GM19463 (cell line): ENCODE measurements around the gene FAM131A.
"Not testable (repeated sequence)": the region's sequence is repeated elsewhere in the genome, so short reads cannot be mapped to it uniquely, and the experiment has no call there.

ENCODE experiments used
- ATAC-seq: cut with Tn5 transposase; IDR thresholded peaks from one replicate; pipeline ENCODE4 v1.9.1; 2021; ENCODE audit warnings: mild to moderate bottlenecking, moderate library complexity; ENCODE audit not compliant: unreplicated experiment

FAM131A gene

DNA sequence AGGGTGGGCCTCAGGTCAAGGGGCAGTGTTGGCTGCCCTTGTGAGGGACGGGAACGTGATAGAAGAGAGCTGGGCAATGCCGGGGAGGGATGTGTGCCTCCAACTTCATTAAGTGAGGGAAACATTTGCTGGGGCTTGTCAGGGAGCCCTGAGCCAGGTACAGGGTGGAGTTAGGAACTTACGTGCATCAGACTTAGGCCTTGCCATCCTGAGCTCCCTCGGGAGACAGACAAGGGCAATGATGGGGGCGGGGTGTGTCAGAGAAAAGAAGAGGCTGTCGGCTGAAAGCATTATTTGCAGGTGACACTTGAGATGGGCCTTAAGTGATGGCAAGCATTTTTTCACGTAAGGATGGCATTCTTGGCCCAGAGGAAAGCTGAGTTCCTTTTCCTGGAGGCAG is 1.6 kb downstream of the FAM131A start:
- ATAC-seq: no peak

DNA sequence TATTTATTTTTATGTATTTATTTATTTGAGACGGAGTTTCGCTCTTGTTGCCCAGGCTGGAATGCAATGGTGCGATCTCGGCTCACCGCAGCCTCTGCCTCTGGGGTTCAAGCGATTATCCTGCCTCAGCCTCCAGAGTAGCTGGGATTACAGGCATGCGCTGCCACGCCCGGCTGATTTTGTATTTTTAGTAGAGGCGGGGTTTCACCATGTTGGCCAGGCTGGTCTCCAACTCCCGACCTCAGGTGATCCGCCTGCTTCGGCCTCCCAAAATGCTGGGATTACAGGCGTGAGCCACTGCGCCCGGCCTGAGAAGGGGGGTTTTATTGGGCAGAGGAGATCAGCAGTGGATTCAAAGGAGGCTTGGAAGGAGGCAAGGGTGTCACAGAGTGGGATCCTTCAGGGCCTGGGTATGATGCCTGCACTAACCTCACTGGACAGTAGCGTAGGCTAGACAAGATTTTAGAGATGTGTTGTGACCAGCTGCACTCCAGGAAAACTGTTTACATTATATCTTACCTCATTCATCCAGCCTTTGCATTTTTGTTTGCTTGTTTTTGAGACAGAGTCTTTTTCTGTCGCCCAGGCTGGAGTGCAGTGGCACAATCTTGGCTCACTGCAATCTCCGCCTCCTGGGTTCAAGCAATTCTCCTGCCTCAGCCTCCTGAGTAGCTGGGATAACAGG is 2.2 kb downstream of the FAM131A start:
- ATAC-seq: not testable (repeated sequence)

DNA sequence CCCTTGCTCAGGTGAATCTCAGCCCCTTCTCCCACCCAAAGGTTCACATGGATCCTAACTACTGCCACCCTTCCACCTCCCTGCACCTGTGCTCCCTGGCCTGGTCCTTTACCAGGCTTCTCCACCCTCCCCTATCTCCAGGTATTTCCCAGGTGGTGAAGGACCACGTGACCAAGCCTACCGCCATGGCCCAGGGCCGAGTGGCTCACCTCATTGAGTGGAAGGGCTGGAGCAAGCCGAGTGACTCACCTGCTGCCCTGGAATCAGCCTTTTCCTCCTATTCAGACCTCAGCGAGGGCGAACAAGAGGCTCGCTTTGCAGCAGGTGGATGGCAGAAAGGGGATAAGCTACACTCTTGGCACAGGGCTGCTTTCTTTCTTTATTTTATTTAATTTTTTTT is 4.5 kb downstream of the FAM131A start:
- ATAC-seq: no peak

DNA sequence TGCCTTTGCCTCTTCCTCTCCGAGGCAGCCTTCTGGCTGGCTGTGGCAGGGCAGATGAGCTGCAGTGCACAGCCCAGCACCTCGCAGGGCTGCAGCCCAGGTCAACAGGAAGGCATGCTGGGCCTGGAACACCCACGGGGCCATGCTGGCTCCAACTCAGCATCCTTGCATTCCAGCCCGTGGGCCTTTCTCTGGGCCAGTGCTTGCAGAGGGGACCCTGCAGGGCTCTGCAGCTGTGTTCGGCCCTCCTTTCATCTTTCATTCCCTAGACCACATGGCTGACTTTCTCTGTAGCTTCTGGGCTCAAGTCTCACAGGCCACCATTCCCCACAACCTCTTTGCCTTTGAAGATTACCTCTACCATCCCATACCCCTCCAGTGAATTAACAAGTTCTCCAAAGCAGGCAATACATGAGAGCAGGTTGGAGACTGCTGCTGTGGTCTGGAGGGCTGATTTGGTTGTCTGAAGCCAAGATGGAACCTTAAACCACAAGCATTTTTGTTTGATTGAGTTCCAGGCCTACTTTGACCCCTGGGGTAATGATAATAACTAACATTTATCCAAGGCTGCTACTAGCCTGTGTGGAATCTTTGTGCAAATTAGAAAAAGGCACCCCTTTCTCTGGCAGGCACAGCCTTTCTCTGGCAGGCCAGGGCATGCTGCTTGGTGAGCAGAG is 5.9 kb downstream of the FAM131A start:
- ATAC-seq: no peak

DNA sequence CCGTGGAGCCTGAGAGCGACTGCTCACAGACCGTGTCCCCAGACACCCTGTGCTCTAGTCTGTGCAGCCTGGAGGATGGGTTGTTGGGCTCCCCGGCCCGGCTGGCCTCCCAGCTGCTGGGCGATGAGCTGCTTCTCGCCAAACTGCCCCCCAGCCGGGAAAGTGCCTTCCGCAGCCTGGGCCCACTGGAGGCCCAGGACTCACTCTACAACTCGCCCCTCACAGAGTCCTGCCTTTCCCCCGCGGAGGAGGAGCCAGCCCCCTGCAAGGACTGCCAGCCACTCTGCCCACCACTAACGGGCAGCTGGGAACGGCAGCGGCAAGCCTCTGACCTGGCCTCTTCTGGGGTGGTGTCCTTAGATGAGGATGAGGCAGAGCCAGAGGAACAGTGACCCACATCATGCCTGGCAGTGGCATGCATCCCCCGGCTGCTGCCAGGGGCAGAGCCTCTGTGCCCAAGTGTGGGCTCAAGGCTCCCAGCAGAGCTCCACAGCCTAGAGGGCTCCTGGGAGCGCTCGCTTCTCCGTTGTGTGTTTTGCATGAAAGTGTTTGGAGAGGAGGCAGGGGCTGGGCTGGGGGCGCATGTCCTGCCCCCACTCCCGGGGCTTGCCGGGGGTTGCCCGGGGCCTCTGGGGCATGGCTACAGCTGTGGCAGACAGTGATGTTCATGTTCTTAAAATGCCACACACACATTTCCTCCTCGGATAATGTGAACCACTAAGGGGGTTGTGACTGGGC is 7.3 kb downstream of the FAM131A start:
- no peak for ATAC-seq

DNA sequence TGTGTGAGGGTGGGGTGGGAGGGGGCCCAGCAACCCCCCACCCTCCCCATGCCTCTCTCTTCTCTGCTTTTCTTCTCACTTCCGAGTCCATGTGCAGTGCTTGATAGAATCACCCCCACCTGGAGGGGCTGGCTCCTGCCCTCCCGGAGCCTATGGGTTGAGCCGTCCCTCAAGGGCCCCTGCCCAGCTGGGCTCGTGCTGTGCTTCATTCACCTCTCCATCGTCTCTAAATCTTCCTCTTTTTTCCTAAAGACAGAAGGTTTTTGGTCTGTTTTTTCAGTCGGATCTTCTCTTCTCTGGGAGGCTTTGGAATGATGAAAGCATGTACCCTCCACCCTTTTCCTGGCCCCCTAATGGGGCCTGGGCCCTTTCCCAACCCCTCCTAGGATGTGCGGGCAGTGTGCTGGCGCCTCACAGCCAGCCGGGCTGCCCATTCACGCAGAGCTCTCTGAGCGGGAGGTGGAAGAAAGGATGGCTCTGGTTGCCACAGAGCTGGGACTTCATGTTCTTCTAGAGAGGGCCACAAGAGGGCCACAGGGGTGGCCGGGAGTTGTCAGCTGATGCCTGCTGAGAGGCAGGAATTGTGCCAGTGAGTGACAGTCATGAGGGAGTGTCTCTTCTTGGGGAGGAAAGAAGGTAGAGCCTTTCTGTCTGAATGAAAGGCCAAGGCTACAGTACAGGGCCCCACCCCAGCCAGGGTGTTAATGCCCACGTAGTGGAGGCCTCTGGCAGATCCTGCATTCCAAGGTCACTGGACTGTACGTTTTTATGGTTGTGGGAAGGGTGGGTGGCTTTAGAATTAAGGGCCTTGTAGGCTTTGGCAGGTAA is 8.1 kb downstream of the FAM131A start:
- no peak for ATAC-seq

DNA sequence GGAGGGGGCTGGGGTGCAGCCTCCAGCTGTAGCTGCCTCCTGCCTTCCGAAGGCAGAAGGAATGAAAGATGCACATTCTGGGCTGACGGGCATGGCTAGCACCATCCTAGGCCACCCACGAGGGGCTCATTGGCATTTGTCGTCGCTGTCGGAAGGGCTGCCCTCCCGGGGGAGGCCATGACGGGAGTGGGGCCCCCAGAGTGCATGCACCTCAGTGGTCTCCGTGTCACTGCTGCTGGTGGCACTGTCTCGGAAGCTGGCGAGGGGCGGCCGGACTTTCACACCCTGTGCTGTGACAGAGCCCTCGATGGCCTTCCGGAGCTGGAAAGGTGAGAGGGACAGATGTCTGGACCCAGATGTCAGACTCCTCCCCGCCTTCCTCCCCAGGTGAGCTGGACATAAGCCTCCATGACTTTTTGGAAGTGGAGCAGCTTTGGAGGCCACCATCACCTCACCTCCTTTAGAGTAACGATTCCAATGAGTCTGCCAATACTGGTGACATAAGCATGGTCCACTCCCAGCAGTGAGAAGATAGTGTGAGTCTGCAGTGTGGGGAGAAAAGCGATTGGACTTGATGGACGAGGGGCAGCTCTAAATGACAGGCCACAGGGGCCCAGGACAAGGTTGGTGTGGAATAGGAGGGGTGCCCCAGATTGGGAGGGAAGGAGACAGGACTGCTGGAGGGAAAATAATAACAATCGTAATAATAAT is 9.2 kb downstream of the FAM131A start:
- ATAC-seq: no peak

DNA sequence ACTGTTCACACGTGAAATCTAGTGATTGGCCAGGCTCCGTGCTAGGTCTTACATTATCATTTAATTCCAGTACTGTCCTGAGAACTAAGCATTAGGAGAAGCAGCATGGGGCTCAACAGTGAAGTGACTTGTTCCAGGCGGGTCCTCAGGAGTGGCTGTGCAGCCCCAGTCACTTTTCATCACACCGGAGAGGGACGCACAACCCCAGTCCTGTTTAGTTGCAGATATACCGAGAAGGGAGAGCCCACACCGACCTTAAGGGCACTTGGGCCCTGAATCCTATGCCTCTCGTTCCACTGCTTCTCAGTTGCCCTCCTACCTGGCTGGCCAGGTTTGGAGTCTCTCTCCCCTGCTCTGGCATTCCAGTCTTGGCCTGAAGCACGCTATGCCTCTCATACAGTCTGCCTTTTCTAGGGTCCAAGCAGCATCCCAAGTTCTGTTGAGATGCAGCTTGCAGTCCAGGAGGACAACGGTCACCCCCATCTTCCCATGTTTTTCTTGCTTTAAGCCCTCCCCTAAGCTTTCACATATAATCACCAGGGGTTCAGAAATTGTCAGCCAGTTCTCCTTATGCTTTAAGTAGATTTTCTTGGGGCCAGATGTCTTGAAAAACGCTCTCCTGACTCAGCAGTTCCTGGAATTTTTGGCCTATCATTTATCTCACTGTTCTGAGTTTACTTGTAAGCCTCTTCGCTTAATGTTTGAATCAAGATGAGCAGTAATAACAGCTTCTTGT is 10.1 kb downstream of the FAM131A start:
- no peak for ATAC-seq

DNA sequence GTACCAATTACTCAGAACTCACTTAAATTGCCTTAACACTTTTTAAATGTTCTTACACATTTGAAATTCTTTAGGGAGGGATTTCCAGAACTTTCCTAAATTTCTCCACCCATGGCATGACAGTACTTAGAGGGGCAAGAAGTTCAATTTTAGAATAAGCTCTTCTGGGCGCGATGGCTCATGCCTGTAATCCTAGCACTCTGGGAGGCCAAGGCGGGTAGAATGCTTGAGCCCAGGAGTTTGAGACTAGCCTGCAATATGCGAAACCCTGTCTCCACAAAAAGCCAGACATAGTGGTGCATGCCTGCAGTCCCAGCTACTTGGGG is 10.6 kb downstream of the FAM131A start:
- no peak for ATAC-seq

DNA sequence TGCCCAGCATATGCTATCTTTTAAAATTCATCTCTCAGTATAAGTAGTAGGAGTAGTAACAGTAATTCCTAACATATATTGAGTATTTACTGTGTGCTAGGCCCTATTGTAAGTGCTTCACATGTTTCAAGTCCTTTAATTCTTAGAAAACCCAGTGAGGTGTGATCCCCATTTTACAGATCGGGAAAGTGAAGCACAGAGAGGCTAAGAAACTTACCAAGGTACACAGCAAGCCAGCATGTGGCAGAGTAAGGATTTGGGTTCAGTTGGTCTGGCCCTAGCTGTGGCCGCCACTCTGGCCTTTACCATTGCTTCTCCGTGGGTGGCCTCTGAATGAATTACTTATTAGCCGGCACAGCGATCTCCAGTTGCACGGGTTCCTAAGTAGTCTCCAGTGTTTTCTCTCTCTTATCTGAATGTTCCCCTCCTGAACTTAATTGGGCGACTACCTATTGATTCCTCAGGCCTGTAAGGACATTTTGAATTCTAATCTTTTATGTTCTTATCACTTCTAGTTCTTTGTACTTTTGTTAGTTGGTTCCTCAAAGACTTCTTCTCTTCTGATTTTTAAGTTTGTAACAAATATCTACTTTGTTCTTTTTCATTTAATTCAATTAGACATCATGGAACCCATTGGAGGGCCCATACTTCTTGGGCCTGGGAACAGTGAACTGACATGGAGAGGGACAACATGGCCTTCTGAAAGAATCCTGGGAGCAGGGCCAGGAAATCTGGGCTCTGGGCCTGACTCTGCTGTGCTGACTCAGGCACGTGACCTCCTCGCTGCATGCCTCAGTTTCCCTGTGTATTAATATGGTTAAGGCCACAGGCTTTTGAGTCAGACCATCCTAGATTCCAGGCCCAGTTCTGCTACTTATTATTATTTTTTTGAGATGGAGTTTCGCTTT is 12.4 kb downstream of the FAM131A start:
- ATAC-seq: no peak

DNA sequence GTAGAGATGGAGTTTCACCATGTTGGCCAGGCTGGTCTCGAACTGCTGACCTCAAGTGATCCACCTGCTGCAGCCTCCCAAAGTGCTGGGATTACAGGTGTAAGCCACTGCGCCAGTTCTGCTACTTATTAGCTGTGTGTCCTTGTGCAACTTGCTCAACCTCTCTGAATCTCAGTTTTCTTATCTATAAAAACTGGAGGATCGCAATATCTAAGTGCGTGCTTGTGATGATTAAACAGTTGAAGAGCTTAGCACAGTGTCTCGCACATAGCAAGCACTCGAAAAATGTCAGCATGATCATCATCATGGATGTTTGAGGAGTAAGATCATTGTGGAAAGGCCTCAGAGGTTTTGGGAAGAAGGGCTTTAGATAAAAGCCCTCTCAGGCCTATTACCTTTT is 13.2 kb downstream of the FAM131A start:
- ATAC-seq: no peak

DNA sequence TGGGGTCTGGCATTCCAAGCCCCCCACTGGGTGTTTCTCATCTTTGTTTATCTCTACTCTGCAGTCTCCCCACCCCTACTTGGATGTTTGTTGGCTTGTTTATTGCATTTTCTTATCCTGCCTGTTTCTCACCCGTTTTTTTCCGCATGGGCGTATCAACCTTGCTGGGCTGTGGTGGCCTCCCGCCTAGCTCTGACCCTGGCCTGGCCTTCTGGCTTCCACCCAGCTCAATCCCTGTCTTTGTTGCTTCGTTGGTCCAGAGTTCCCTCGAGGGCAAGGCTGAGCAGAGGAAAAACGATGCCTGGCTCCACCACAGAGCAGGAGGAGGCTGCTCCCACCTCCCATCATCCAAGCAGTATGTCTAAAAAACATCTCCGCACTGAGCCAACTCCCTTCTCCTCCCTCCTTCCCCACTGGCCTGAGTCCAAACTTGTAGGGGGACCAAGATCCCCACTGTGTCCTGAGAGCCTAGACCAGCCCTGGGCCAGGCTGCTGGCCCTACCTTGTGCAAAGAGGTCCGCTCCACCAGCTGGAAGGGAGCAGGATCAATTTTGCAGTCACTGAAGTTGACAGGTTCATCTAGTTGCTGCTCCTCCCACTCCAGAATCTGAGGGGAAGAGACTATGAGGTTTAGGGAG is 14.2 kb downstream of the FAM131A start:
- no peak for ATAC-seq

DNA sequence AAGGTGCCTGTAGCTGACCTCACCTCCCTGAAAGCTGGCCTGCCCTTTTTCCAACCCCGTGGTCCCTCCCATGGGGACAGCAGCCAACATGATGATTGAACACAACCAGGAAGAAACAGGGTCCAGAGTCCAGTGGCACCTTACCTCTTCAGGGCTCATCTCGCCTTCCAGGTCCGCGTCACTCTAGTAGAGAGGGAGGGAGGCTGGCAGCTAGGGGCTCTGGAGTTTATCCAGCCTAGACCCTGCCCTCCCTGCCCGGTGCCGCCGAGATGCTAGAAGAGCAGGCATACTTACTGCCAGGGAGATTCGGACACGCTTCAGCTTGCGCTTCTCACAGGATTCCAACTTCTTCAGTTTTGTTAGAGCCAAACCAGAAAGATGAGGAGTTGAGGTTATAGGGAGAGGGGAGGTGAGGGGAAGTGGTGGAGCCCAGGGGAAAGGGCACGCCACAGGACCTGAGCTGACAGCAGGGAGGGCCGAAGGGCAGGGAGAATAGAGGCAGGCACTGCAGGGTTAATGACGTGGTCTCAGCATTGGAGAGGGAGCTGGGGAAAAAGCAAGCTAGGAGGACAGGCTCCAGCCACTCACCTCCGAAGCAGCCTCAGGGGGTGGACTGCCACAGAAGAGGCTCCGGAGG is 14.9 kb downstream of the FAM131A start:
- ATAC-seq: no peak

DNA sequence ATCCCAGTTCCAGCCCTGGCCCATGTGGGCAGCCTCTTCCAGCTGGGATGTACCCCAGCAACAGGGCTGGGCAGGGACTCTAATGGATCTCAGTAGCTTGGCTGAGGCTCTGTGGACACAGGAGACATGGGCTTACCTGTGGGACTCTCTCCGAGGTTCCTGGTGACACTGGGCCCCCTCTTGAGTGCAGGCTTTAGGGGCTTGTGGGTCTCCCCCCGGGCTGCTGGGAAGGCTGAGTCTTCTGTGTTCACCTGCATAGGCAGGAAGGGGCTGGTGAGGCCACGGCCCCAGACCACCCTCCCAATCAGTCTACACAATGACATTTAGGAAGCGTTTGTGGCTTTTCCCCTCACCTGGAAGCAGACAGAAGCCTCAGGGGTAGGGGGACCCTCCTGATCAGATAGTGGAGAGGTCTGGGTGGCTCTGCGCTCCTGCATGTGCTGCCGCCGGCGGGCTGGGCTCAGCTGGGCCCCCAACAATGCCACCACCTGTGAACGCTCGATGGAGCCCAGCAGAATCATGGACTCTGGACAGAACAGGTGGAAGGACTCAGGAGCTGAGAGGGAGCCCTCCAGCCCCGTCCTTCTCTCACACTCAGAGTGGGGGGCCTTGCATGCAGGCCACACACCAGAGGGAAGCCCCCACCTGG is 15.6 kb downstream of the FAM131A start:
- no peak for ATAC-seq

DNA sequence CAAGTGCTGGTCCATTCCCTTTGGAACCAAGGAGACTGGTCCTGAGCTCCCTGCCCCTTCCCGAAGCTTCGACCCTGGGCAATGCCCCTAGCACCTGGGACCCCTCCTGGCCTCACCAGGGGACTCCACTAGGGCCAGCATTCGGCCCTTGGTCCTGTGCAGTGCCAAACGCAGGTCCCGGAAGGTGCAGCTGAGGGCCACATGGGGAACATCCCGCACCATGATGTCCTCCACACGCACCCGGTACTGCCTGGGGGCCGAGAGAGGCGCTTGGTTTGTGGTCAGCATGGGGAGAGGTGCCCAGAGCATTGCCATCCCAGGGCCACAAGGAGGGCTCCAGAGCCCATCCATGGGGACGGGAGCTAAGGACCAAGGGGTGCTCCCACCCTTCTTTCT is 16.1 kb downstream of the FAM131A start:
- ATAC-seq: no peak

DNA sequence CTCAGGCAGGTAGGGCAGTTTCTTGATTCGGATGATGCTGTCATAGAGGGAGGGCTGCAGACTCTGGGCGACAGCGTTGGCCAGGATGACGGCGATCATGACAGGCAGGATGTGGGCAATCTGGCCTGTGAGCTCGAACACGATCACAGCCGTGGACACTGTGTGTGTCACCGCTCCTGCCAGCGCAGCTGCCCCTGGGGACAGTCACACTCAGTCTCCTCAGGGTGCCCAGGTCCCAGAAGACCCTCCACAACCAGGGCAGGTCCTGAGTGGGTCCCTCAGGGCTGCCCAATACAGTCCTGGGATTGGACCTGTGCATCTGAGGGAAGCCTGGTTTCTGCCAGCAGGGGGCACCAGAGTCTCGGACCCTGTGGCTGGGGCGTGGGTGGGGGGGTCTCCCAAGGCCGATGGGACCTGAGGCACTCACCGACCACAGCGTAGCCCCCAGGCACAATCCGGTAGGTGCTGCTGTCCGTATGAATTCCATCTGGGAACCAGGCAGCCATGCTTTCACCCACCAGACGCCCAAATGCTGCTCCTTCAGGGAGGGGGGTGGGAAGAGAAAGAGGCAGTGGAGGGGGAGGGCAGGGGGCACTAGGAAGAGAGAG is 16.8 kb downstream of the FAM131A start:
- ATAC-seq: no peak

DNA sequence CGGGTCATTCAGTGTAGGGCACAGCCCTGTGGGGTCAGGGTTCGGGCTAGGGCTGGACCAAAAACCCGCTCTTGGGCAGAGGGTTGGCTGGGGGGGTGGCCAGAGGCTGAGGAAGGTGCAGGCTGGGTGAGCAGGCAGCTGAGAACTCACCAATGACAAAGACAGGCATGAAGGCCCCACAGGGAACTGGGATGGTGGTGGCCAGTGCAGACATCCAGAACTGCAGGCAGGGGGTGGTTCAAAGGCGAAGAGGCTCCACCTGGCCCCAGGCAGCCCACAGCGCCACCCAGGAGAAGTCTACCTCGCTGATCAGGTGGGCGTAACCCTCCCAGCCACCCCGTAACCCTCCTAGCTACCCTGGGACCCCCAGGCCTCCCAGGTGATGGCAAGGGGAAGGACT is 17.4 kb downstream of the FAM131A start:
- ATAC-seq: no peak
